Activated naive CD4-positive, alpha-beta T cell treated with anti-CD3 and anti-CD28 coated beads, Interleukin-2, amount 50 U/mL, for 24 hours (primary cell): ENCODE results near the gene OR10G7.
"Not testable (repeated sequence)": the region's sequence is repeated elsewhere in the genome, so short reads cannot be mapped to it uniquely, and the experiment has no call there.

Source experiments
- H3K27ac Mint-ChIP-seq: one replicate; pipeline ENCODE4 v1.8.0; 2021; ENCODE audit warnings: mild to moderate bottlenecking, mixed read lengths
- H3K27me3 Mint-ChIP-seq: one replicate; pipeline ENCODE4 v1.8.0; 2021; ENCODE audit warnings: mixed read lengths
- H3K36me3 Mint-ChIP-seq: one replicate; pipeline ENCODE4 v1.8.0; 2021; ENCODE audit warnings: mixed read lengths
- H3K4me1 Mint-ChIP-seq: one replicate; pipeline ENCODE4 v1.8.0; 2021; ENCODE audit warnings: mixed read lengths
- H3K4me3 Mint-ChIP-seq: one replicate; pipeline ENCODE4 v1.8.0; 2021; ENCODE audit warnings: mild to moderate bottlenecking, mixed read lengths
- H3K9me3 Mint-ChIP-seq: one replicate; pipeline ENCODE4 v1.8.0; 2021; ENCODE audit warnings: mixed read lengths

Gene OR10G7

GRCh38 chr11:124069429-124070401 lies 28.6 kb upstream of the OR10G7 start:
- H3K36me3 Mint-ChIP-seq: no peaks in the 10 kb centered on the region
- no peak overlapping the region for H3K4me3 Mint-ChIP-seq
- H3K9me3 Mint-ChIP-seq: no peaks in the 10 kb centered on the region
- no peak overlapping the region for H3K27ac Mint-ChIP-seq
- H3K27me3 Mint-ChIP-seq: peaks cover 37% of the 10 kb centered on the region
- peaks cover 10% of the 10 kb centered on the region for H3K4me1 Mint-ChIP-seq

GRCh38 chr11:124068601-124069110 lies 27.5 kb upstream of the OR10G7 start:
- Mint-ChIP-seq H3K9me3 (no peaks in the 10 kb centered on the region), H3K4me3 (no peak overlapping the region), H3K4me1 (peaks cover 10% of the 10 kb centered on the region), H3K36me3 (no peaks in the 10 kb centered on the region), H3K27ac (no peak overlapping the region), H3K27me3 (peaks cover 40% of the 10 kb centered on the region)

GRCh38 chr11:124052966-124053365 lies 11.8 kb upstream of the OR10G7 start:
- peaks cover 9% of the 10 kb centered on the region for H3K27me3 Mint-ChIP-seq
- H3K27ac Mint-ChIP-seq: no peak overlapping the region
- H3K4me3 Mint-ChIP-seq: no peak overlapping the region
- H3K4me1 Mint-ChIP-seq: no peaks in the 10 kb centered on the region
- no peaks in the 10 kb centered on the region for H3K9me3 Mint-ChIP-seq
- no peaks in the 10 kb centered on the region for H3K36me3 Mint-ChIP-seq

GRCh38 chr11:124050748-124051147 lies 9.6 kb upstream of the OR10G7 start:
- Mint-ChIP-seq H3K4me1 (no peaks in the 10 kb centered on the region), H3K27me3 (peaks cover 9% of the 10 kb centered on the region), H3K9me3 (no peaks in the 10 kb centered on the region), H3K27ac (no peak overlapping the region), H3K36me3 (no peaks in the 10 kb centered on the region), H3K4me3 (no peak overlapping the region)

GRCh38 chr11:124043420-124043819 lies 2.3 kb upstream of the OR10G7 start:
- Mint-ChIP-seq H3K4me1 (no peaks in the 10 kb centered on the region), H3K27me3 (peaks cover 4% of the 10 kb centered on the region), H3K4me3 (no peak overlapping the region), H3K27ac (no peak overlapping the region), H3K9me3 (no peaks in the 10 kb centered on the region), H3K36me3 (no peaks in the 10 kb centered on the region)

GRCh38 chr11:124039557-124039956 lies 1.6 kb downstream of the OR10G7 start:
- Mint-ChIP-seq H3K27ac (no peak overlapping the region), H3K27me3 (peaks cover 6% of the 10 kb centered on the region), H3K4me1 (no peaks in the 10 kb centered on the region), H3K36me3 (no peaks in the 10 kb centered on the region), H3K9me3 (no peaks in the 10 kb centered on the region), H3K4me3 (no peak overlapping the region)

GRCh38 chr11:124036666-124037065 lies 4.5 kb downstream of the OR10G7 start:
- Mint-ChIP-seq H3K9me3 (no peaks in the 10 kb centered on the region), H3K4me1 (no peaks in the 10 kb centered on the region), H3K27ac (no peak overlapping the region), H3K27me3 (peaks cover 8% of the 10 kb centered on the region), H3K4me3 (no peak overlapping the region), H3K36me3 (no peaks in the 10 kb centered on the region)

GRCh38 chr11:124026498-124026897 lies 14.6 kb downstream of the OR10G7 start, which contains the start of gene OR10G8:
TSS of gene OR10G8 (plus strand) at chr11:124026798. CDS start at chr11:124029623, 2,825 bp downstream.
- no peaks in the 10 kb centered on the region for H3K27me3 Mint-ChIP-seq
- no peaks in the 10 kb centered on the region for H3K36me3 Mint-ChIP-seq
- H3K4me3 Mint-ChIP-seq: no peak within 1 kb of the TSS
- H3K27ac Mint-ChIP-seq: no peak within 1 kb of the TSS
- H3K4me1 Mint-ChIP-seq: no peaks in the 10 kb centered on the region
- H3K9me3 Mint-ChIP-seq: no peaks in the 10 kb centered on the region

GRCh38 chr11:124015837-124016236 lies 25.3 kb downstream of the OR10G7 start:
- H3K27ac Mint-ChIP-seq, H3K36me3 Mint-ChIP-seq, H3K27me3 Mint-ChIP-seq, H3K4me3 Mint-ChIP-seq, H3K9me3 Mint-ChIP-seq, H3K4me1 Mint-ChIP-seq: not testable (repeated sequence)

GRCh38 chr11:124012697-124013096 lies 28.4 kb downstream of the OR10G7 start, which contains the start of gene OR10G4:
TSS of gene OR10G4 (plus strand) at chr11:124012997. CDS start at chr11:124015575, 2,578 bp downstream.
- H3K27me3 Mint-ChIP-seq: peaks cover 6% of the 10 kb centered on the region
- no peaks in the 10 kb centered on the region for H3K4me1 Mint-ChIP-seq
- H3K9me3 Mint-ChIP-seq: no peaks in the 10 kb centered on the region
- no peak within 1 kb of the TSS for H3K4me3 Mint-ChIP-seq
- no peaks in the 10 kb centered on the region for H3K36me3 Mint-ChIP-seq
- no peak within 1 kb of the TSS for H3K27ac Mint-ChIP-seq

- H3K27ac Mint-ChIP-seq: no peak within 1 kb of the TSS
- no peaks in the 10 kb centered on the region for H3K36me3 Mint-ChIP-seq
- no peaks in the 10 kb centered on the region for H3K27me3 Mint-ChIP-seq
- no peaks in the 10 kb centered on the region for H3K4me1 Mint-ChIP-seq
- no peak within 1 kb of the TSS for H3K4me3 Mint-ChIP-seq
- H3K9me3 Mint-ChIP-seq: no peaks in the 10 kb centered on the region
Observed at GRCh38 chr11:123995119-123995518, 46.0 kb downstream of the OR10G7 start, which contains the start of gene OR10G6. TSS of gene OR10G6 (minus strand) at chr11:123995161. CDS start at chr11:123995161, 0 bp downstream.
